NCI-H2196 treated with DMSO at 0.1 percent for 48 hours (cell line): Measurements from ENCODE around the gene PTCH1.

Source experiments
- DNase-seq: peaks from one replicate; lab custom pipeline; 2025; ENCODE audit not compliant: unreplicated experiment; lab: John Stamatoyannopoulos, UW

Gene PTCH1

DNA sequence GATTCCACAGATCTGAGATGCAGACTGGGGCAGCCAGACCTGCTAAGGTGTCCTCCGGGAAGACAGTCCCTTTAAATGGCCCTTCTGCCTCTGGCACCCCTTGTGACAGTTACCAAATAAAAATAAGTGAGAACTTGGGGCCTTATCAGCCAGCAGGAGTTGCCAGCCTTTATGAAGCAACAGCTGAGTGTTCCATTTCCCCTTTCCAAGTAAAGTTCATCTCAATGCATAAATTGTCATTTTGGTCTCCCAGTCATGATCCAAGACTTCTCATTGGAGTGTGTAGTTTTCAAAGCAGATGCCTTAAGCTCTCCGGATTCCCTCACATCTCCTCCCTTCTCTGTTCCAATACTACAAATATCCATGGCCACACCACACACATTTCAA is 4.1 kb downstream of the PTCH1 start:
- DNase-seq, result no peak

DNA sequence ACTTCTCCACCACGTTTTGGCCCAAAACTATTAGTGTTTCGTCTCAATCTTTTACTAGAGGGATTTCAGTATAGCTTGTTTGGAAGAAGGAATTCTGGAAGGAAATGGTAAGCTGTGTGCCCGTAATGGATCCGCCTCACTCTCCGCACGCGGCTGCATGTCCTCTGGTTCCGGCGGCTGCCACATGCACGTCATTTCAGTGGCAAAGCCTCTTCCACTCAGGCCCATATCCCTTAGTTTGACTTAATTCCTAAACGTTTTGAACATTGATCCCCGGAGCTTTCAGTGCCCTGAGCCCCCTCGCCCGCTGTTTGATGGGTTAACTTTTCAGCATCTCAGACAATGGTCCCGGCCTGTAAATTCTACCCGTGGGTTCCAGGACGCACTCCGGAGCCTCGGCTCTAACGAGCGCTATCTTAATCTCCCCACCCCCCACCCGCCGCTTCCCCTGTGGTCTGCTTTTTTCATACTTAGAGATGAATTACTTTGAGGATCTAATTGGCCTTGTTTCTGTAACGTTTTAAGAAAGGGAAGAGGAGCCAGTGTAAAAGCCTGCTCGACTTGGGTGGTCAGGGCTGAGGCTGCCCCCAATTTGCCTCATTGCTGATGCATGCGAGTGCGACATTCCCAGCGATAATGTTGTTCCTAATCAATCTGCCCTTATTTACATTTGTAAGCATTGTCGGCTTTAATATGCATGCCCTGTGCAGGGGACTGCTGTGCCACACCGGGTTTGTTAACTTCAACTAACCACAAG is 4.6 kb downstream of the PTCH1 start:
- no peak for DNase-seq

DNA sequence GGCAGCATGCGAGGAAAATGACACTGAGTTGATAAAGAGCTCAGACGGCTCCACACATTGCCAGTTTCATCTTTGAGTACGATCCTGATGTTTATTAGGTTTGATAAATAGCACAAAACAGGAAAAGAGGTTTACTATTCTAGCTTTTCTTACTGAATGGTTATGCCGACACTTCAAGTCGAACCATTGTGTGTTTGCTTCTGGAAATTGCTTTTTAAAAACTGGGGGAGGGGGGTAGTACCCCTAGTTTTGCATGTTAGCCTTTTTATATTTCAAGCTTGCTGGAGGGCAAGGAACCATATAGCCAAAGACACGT is 5.2 kb downstream of the PTCH1 start:
- no peak for DNase-seq

DNA sequence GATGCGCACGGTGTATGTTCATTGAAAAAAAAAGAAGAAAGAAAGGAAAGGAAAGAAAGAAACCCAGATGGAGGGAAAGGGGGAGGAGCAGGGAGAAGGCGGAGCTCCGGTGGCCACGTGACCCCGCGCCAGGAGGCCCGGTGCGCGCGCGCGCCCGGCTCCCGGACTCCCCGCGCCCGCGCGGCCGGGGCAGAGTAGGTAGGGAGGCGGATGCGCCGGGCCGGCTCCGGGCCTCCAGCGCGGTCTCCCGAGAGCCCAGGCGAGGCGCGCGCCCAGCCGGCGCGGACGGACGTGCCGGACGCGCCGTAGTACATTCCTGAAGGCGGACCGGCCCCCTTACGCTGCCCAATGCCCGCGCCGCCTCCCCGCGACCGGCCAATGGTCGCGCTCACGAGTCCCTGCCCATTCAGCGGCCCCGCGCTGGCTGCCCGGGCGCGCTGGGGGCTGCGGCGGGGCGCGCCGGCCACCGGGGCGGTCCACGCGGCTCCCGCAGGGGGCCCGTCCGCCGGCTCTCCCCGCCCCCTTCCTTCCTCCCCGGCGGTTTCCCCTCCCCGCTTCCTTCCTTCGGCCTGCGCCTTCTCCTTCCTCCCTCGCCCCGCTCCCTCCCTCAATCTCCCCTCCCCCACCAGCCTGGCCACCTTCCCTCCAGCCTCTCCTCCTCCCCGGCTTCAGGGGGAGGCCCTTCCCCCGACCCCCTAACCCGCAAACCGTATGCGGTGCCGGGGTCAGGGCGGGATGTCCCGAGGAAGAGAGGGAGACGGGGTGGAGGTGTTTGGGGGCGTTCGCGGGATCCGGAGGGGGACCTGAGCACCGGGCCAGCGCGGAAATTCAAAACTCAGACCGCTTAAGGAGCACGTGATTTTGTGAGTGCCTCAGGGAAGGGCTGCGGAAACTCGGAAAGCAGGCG is 5.8 kb downstream of the PTCH1 start:
- DNase-seq, result peak; percentile 90

DNA sequence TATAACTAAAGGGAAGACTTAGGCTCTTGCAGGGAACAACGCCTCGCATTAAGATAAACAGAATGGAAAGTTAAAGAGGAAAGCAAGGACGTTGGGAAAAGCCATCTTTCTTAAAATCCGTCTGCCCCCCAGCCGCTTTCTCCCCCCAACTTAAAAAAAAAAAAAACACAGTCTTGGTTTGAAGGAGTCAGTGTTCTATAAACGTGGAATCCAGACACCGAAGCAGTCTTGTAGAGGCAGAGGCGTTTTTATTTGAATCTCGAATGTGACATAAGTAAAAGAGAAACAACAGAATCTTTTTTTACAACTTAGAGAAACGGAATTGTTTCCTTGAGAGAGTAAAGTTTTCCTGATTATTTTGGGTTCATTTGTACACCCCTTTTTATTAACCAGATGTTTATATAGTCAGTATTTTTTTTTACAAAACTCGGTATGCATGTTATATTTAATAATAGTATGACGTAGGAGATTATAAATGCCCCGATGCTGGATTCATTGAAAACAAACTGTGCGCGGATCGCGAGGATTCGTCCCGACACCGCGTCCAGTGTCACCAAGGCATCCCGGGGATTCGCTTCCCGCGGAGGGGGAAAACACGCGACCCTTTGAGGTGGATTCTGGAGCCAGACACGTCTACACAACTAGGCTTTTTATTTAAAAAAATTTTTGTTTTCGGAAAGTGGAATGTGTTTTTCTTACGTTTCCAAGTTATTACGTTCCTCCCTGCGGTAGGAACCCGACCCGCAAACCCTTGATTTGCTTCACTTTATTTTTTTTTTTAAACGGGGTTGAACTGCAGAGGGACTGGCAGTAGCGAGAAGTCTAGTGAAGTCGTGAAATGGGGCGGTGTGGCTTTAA is 6.7 kb downstream of the PTCH1 start:
- DNase-seq, result no peak

DNA sequence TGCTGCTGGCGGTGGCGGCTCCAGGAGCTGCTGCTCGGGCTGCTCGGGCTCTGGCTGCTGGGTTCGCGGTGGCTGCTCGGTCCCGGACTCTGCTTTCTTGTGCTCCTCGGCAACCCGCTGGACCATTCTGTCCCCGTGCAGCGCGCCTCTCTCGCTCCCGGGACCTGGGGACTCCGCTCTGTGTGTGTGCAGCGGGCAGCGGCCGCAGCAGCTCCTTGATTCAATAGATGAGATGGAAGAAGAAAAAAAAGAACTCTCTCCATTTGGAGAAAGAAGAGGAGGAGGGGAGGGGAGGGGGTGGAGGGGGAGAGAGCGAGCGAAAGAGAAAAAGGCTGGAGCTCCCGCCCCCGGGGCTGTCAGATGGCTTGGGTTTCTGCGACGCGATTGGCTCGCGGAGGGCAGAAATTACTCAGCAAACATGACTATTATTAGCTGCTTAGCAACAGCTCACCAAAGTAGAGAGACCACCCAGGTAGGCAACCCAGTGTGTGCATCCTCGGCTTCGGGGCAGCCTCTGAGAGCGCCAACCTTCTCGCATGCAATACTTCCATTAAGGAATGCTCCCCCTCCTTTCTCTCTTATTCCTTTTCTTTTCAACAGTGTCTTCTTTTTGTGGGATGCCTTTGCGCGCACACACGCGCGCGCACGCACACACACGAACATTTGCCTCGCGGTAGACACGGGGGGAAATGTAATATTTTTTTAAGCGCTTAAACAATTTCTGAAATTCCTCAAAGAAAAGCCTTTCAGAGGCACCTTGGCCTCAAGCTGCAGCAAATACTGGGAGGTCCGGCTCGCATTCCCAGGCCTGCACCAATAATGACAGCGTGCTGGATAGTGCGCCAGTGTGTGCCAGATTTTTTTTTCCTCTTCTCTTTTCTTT is 7.6 kb downstream of the PTCH1 start:
- peak; percentile 81 for DNase-seq

DNA sequence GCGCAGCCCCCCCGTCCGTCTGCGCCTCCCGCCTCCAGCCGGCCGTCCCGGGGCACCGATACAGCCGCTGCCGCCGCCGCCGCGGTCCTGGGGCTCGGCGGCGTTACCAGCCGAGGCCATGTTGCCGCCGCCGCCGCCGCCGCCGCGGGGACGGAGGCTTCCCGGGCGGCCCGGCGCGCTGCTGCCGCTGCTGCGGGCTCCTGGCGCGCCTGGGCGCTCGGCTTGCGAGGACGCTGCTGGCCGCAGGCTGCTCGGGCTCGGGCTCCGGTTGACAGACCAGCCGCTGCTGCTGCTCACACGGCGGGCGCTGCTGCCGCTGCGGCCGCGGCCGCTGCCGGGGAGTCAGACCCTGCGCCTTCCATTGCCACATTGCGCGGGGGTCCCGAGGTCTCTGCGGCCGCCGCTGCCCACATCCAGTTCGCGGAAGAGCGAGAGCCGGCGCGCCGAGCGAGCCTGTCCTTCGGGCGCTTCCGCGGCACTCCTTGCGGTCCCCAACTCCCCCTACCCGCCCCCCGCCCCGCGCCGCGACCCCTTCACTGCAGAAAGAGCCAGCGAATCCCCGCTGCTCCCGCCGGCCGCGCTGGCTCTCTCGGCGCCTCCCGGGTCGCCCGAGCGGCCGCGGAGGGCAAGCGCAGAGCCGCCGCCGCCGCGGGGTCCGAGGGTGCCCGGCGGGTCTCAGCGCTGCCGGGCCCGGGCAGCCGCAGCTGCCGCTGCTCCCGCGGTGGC is 8.4 kb downstream of the PTCH1 start:
- DNase-seq, result no peak

DNA sequence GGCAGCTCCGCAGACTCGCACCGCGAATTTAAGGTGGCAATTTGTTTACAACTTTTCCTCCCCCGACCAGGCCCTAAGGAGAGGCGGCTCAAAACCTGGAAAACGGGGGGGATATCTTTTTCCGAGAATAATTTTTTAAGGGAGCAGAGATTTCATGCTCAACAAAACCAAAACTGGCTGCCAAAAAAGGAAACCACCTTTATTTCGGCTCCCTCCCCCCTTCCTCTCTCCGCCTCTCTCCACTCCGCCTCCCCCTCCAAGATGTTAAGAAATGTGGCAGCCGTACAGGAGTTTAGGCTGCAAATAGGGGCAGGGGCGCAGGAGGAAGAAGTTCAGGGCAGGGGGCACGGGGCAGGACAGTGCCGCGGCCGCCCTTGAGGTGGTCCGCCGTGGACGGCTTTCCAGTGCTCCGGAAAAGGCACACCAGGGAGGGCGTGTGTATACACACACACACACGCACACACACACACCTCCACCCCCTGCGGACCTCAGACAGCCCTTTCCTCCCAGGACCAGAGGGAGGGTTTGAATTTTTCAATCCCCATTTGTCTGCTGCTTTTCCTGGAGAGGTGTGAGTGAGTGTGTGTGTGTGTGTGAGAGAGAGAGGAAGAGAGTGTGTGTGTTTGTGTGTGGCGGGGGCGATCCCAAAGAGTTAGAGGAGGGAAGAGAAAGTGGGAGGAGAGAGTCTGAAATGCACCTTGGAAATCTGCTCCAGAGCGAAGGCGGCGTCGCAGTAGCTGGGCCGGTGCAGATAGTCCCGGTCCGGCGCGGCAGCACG is 9.1 kb downstream of the PTCH1 start:
- DNase-seq, result no peak

DNA sequence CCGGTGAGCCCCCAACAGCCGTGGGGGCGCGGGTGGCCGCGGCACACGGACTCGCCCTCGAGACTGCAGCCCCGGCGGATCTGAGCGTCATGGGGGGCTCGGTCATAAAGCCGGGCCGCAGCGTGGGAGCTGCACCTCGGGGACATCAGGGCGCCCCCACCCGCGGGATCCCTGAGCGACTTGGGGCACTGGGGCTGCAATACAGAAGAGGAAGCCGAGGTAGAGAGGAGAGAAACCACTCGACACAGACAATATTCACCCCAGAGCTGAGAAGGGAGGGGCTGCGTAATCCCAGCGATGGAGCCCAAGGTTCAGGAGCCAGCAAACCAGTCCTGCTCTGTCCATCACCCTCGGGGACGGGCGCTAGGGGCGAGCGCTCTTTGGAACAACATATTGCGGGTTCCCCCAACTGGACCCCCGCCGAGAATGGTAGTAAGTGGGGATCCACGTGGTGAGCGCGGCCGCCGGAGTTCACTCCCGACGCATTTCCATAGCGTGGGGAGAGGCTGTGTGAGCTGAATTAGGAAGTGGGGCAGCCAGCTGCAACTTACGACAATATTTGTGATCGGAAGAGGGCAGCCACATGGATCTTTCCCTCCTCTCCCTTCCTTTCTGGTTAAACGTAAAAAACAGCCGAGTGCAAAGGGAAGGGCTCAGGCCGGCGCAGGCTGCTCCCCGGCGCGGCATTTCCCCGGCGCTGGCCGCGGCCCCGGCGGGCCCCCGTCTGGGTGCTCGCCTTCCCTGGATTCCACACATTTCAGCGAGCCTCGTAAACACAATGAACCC is 9.9 kb downstream of the PTCH1 start:
- DNase-seq, result no peak

DNA sequence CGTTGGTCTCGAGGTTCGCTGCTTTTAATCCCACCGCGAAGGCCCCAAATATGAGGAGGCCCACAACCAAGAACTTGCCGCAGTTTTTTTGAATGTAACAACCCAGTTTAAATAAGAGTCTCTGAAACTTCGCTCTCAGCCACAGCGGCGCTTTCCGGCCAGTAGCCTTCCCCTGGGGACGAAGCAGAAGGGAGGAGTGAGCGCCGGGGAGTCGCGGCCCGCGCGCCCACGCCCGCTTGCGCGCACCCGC is 10.4 kb downstream of the PTCH1 start:
- no peak for DNase-seq

DNA sequence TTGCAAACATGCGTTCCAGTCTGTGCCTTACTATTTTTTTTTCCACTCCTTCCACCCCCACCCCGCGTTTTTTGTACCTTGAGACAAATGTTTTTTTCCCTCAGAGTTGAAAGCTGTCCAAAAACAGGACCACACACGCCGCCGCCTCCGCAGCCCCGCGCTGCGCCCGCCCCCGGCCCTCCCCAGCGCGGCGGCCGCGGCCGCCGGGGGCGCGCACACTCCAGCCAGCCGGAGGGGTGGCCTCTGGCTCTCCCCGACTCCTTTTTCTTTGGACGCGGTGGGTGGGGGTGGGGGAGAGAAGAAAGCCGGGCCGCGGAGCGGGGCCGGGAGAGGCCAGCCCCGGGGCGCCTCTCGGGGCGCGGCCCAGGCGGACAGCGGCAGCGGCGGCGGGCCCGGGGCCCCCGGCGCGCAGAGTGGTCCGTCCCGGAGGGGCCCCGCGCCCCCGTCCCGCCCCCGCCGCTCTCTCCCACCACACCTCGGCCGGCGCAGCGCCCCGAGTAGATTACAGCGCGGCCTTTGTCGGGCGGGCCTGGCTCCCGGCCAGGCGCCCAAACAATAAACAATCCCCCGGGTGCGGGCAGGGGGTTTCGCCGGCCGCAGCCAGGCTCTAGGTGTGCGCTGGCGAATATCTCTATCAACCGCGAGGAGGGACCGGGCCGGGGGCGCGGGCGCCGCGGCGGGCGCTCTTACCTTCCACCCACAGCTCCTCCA is 10.9 kb downstream of the PTCH1 start:
- peak; percentile 29 for DNase-seq

DNA sequence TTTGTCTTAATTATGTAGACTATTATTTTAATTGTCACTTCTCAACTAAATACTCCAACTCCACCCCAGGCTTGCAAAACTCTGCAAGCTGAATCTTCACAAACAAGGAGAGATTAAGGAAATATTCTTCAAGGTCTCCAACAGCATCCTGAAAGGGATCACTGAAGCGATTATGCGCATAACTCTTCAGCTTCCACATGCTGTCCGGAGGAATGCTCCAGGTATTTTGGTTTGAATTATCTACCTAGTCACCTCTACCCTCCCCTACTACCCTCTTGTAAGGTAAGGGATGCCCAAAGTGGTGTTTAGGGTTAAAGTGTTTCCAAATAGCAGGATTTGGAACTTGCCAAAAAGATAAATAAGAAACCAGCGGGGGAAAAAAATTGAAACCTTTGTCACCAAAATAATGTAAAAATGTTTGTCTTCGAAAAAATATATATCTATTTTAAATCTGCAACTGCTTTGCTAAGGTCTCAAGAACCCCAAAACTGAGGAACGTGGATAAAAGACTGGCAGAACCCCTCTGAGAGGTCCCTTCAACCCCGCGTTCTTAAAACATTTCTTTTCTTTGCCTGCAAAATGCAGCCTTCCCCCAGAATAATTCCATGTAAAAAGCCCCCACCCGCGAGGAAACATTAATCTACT is 11.6 kb downstream of the PTCH1 start:
- DNase-seq, result no peak

DNA sequence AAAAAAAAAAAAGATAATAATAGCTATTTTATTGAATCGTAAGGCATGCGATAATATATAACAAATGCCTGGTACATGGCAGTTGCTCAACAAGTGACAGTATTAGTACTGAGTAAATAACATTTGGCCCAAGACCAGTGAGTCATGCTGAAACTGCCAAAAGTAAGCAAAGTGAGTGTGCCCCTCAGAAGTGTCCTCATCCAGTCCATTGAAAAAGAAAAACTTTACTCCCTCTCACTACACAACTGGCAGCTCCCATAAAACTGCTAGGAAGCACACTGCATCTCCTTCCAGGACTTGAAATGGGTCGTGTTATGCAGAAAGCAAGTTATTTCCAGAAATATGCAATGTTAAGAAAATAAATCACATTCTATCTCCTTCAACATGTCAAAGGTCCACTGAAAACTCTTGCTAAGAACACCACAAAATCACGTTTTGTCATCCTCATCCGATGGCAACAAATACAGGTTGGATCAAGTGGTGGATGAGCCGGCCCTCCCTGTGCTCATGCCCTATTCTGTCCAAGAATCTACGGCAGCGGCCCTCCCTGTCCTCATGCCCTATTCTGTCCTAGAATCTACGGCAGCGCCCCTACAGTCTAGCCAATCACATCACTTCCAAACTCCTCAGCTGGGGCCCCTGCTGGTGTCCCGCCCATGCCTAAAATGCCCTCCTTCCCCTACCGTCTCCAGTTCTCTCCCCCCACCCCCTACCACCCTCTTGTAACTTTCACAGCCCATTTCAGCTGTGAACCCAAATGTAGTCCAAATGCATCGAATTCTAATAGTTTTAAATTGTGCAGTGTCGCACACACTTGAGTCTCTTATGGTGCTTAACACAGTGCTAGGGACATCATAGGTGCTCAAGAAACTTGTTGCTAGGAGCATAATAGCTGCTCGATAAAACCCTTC is 12.5 kb downstream of the PTCH1 start:
- DNase-seq, result no peak

DNA sequence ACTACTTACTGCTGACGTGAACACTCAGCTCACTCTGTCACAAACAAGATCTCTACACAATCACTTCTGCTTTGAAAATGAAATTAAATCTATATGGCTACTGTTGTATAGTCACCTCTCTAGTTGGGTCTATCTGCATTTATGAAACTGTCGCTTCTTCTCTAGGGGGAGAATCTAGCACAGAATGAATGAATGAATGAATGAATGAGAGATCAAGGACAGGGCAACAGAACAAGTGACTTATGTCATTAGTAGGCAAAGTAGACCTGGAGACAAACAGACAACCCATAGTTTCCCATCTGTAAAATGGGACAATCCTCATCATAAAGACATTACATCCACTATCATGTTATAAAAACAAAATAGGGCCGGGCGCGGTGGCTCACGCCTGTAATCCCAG is 13.4 kb downstream of the PTCH1 start:
- DNase-seq, result no peak

DNA sequence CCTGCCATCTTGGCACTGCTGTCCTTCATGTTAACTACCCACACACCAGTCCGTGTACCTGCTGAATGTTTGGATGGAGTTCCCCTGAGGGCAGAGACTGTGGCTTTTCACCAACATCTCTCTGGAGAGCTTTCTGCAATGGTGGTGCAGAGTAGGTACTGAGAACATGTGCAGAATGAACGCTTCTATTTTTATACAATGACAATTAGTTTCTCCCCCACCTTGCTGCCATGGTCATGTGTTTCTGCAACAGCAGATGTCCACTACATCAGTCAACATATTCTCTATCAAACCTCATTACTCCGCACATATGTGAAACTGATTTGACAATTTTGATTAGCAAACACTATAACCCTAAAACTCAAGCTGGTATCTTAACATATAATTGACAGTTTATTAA is 14.5 kb downstream of the PTCH1 start:
- no peak for DNase-seq

DNA sequence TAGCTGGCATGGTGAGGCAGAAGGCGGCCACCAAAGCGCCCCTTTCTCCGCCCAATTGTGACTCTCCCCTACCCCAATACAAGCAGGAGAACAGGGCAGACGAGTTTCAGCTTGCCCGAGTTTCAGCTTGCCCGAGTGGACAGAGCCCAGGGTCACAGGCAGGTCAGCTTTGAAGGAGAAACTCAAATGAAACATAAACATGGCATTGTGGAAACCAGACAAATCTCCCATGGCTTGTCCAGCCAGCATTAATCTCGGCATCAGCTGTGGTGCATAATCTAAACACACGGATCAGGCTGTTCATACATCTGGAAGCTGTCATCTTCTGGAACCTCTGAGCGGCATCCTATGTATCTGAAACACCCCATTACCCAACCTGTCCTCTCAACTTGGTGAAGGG is 16.9 kb downstream of the PTCH1 start:
- no peak for DNase-seq
